Parathyroid adenoma (tissue), 2 donors: ENCODE results near the gene PRR15.
"Not testable (repeated sequence)": the region's sequence is repeated elsewhere in the genome, so short reads cannot be mapped to it uniquely, and the experiment has no call there.

ENCODE experiments used
- H2AFZ ChIP-seq: fragments of 300-600 bp; sonication (generic); one replicate; pipeline ENCODE4 v1.7.0; 2017; ENCODE audit warnings: antibody characterized with exemption, mild to moderate bottlenecking
- H3K27ac ChIP-seq: fragments of 300-600 bp; sonication (generic); one replicate; pipeline ENCODE4 v1.7.0; 2017
- H3K27me3 ChIP-seq: fragments of 300-600 bp; sonication (generic); one replicate; pipeline ENCODE4 v1.7.0; 2017; ENCODE audit warnings: low read length; ENCODE audit not compliant: control insufficient read depth, insufficient read depth
- H3K36me3 ChIP-seq: fragments of 300-600 bp; sonication (generic); one replicate; pipeline ENCODE4 v1.7.0; 2017; ENCODE audit warnings: low read length; ENCODE audit not compliant: control insufficient read depth, insufficient read depth
- H3K4me1 ChIP-seq: fragments of 300-600 bp; sonication (generic); one replicate; pipeline ENCODE4 v1.7.0; 2017; ENCODE audit warnings: control low read depth
- H3K4me2 ChIP-seq: fragments of 300-600 bp; sonication (generic); one replicate; pipeline ENCODE4 v1.7.0; 2017; ENCODE audit warnings: low read length
- H3K4me3 ChIP-seq: fragments of 300-600 bp; sonication (generic); one replicate; pipeline ENCODE4 v1.7.0; 2017; ENCODE audit warnings: low read depth, low read length
- H3K79me2 ChIP-seq: fragments of 300-600 bp; sonication (generic); one replicate; pipeline ENCODE4 v1.7.0; 2017; ENCODE audit warnings: control low read depth
- H3K9ac ChIP-seq: fragments of 300-600 bp; sonication (generic); one replicate; pipeline ENCODE4 v1.7.0; 2017; ENCODE audit warnings: mild to moderate bottlenecking
- H3K9me3 ChIP-seq: fragments of 300-600 bp; sonication (generic); one replicate; pipeline ENCODE4 v1.7.0; 2017; ENCODE audit warnings: low read length; ENCODE audit not compliant: control insufficient read depth
- CTCF ChIP-seq: fragments of 300-600 bp; sonication (generic); IDR thresholded peaks from one replicate; pipeline ENCODE4 v1.7.0; 2017; ENCODE audit warnings: antibody characterized with exemption, mild to moderate bottlenecking
- donor health status: primary hyperparathyroidism.

PRR15 gene

GRCh38 chr7:29527505-29528108, 36.0 kb upstream of the PRR15 start:
- H2AFZ ChIP-seq: no peak overlapping the region
- no peak overlapping the region for H3K27ac ChIP-seq
- H3K36me3 ChIP-seq: no peaks in the 10 kb centered on the region
- no peak overlapping the region for H3K4me2 ChIP-seq
- no peaks in the 10 kb centered on the region for H3K9me3 ChIP-seq
- H3K4me3 ChIP-seq: no peak overlapping the region
- H3K27me3 ChIP-seq: no peaks in the 10 kb centered on the region
- no peaks in the 10 kb centered on the region for H3K79me2 ChIP-seq
- no peak for TF ChIP-seq CTCF
- no peak overlapping the region for H3K9ac ChIP-seq
- H3K4me1 ChIP-seq: no peaks in the 10 kb centered on the region

GRCh38 chr7:29528526-29528925, 35.1 kb upstream of the PRR15 start:
- not testable (repeated sequence) for H3K4me3 ChIP-seq, H3K4me2 ChIP-seq, H3K27me3 ChIP-seq, H3K27ac ChIP-seq, H3K9me3 ChIP-seq, H3K79me2 ChIP-seq, H3K4me1 ChIP-seq, H3K9ac ChIP-seq, H3K36me3 ChIP-seq, H2AFZ ChIP-seq

- TF ChIP-seq CTCF: no peak
- Histone ChIP-seq H3K79me2 (no peaks in the 10 kb centered on the region), H3K4me1 (no peaks in the 10 kb centered on the region), H2AFZ (no peak overlapping the region), H3K9ac (no peak overlapping the region), H3K27ac (no peak overlapping the region), H3K9me3 (no peaks in the 10 kb centered on the region), H3K27me3 (no peaks in the 10 kb centered on the region), H3K4me2 (no peak overlapping the region), H3K4me3 (no peak overlapping the region), H3K36me3 (no peaks in the 10 kb centered on the region)
Observed at GRCh38 chr7:29538389-29538788, 25.2 kb upstream of the PRR15 start.

GRCh38 chr7:29539471-29539870, 24.2 kb upstream of the PRR15 start:
- H3K9ac ChIP-seq: no peak overlapping the region
- H3K27me3 ChIP-seq: no peaks in the 10 kb centered on the region
- no peaks in the 10 kb centered on the region for H3K79me2 ChIP-seq
- no peak overlapping the region for H3K4me3 ChIP-seq
- H3K9me3 ChIP-seq: no peaks in the 10 kb centered on the region
- no peak for TF ChIP-seq CTCF
- no peaks in the 10 kb centered on the region for H3K36me3 ChIP-seq
- no peak overlapping the region for H3K27ac ChIP-seq
- H2AFZ ChIP-seq: no peak overlapping the region
- no peaks in the 10 kb centered on the region for H3K4me1 ChIP-seq
- no peak overlapping the region for H3K4me2 ChIP-seq

- Histone ChIP-seq H3K36me3 (no peaks in the 10 kb centered on the region), H3K27ac (no peak overlapping the region), H3K27me3 (no peaks in the 10 kb centered on the region), H3K4me3 (no peak overlapping the region), H3K79me2 (no peaks in the 10 kb centered on the region), H3K4me2 (no peak overlapping the region), H2AFZ (no peak overlapping the region), H3K9me3 (no peaks in the 10 kb centered on the region), H3K4me1 (no peaks in the 10 kb centered on the region), H3K9ac (no peak overlapping the region)
- no peak for TF ChIP-seq CTCF
Observed at GRCh38 chr7:29547421-29547820, 16.2 kb upstream of the PRR15 start.
